Transverse colon (tissue), 4 donors: ENCODE results near the gene SDK1. TPM values are rescaled to one million over a fixed set of nuclear protein-coding genes. Genes with fewer than 3 reads are reported as not detected.

ENCODE experiments used
- DNase-seq: peaks from one replicate; pipeline ENCODE4 v3.0.0-alpha.2; 2019
- H3K27ac ChIP-seq, 4 donors: fragments of 200-600 bp; sonication (generic); 2 replicates each; pipeline ENCODE4 v1.5.1; 2016 to 2018; ENCODE audit warnings: inconsistent platforms in 4 of 4
- H3K27me3 ChIP-seq: fragments of 200-600 bp; sonication (generic); 2 replicates; pipeline ENCODE4 v1.5.1; 2017; ENCODE audit warnings: inconsistent platforms
- H3K36me3 ChIP-seq, 4 donors: fragments of 200-600 bp; sonication (generic); 2 replicates each; pipeline ENCODE4 v1.5.1; 2017 to 2019; ENCODE audit warnings: inconsistent platforms in 4 of 4
- H3K4me1 ChIP-seq, 4 donors: fragments of 200-600 bp; sonication (generic); 2 replicates each; pipeline ENCODE4 v1.5.1; 2017 to 2020; ENCODE audit warnings: inconsistent platforms in 4 of 4
- H3K4me3 ChIP-seq, 4 donors: fragments of 200-600 bp; sonication (generic); 1 replicate in 1 of 4; 2 replicates in 3 of 4; pipeline versions ENCODE4 v1.5.1 to v1.6.1; 2017 to 2019; ENCODE audit warnings: inconsistent platforms in 4 of 4
- H3K9me3 ChIP-seq, 2 donors: fragments of 200-600 bp; sonication (generic); 2 replicates each; pipeline ENCODE4 v1.5.1; 2017 to 2019; ENCODE audit warnings: inconsistent platforms in 2 of 2
- CTCF ChIP-seq, 5 experiments: fragments of 200-600 bp in 3 of 5; fragments of 450-650 bp in 2 of 5; sonication (generic) in 3 of 5; IDR thresholded peaks; 1 replicate in 2 of 5; 2 replicates in 3 of 5; pipeline ENCODE4 v1.5.1; 2016 to 2017; ENCODE audit warnings: antibody characterized with exemption in 5 of 5, inconsistent platforms in 3 of 5, mild to moderate bottlenecking in 2 of 5, moderate library complexity in 1 of 5
- EP300 ChIP-seq: sonication (generic); formaldehyde crosslinking; IDR thresholded peaks from one replicate; pipeline ENCODE4 v1.6.1; 2017; ENCODE audit warnings: antibody characterized with exemption, low read depth
- POLR2A ChIP-seq: fragments of 450-650 bp; IDR thresholded peaks from one replicate; pipeline ENCODE4 v1.6.1; 2016; ENCODE audit warnings: antibody characterized with exemption, mild to moderate bottlenecking, moderate library complexity
- POLR2AphosphoS5 ChIP-seq, 3 donors: sonication (generic); formaldehyde crosslinking; IDR thresholded peaks; one replicate each; pipeline ENCODE4 v1.6.1; 2016; ENCODE audit warnings: antibody characterized with exemption in 3 of 3
- WGBS, 2 donors: methylation state at CpG; one replicate each; pipeline ENCODE4 v1.1.5; 2018; ENCODE audit warnings: low coverage in 1 of 2; 5-methylcytosine and 5-hydroxymethylcytosine counted together
- in situ Hi-C, 4 donors: fragments of 200-750 bp; cut with MboI; loops; one replicate each; pipeline versions ENCODE4 v1.15.0 to v1.15.1; 2017; ENCODE audit warnings: low sequenced_read_pairs in 3 of 4, low pct_ligation_motif_present in 1 of 4, low pct_unique_long_range_greater_than_20kb in 1 of 4
- intact Hi-C: fragments of 100-400 bp; cut with DNase I; formaldehyde crosslinking; loops from one replicate; pipeline ENCODE4 v1.15.1; 2023; ENCODE audit warnings: low total_unique reads
- total RNA-seq, 4 donors: library from RNA; depleted of rRNA; stranded (reverse); fragments of >200 nt; gene quantifications; one replicate each; pipeline ENCODE4 v1.1.0, GENCODE V29; 2016

Gene SDK1
- total RNA-seq, 4 donors from 2014 or later, result 4.0 to 8.6 (median 5.4) TPM

DNA sequence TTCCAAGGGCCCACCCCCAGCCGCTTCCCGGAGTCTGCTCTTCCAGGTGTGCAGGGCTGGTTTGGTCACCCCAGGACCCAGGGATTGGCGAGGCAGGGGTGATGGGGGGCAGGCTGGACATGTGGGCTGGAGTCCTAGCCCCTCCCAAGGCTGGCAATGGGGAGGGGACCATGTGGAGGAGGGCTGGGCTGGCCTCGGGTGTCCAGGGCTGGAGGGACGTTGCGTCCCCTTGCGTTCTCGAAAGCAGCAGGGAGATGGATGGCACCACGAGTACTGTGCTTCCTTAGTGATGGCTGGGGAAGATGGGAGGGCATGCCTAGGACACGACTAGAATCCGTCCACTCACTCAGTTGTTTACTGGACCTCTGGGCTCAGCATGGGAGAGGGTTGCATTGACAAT is 848.6 kb downstream of the SDK1 start:
- intact Hi-C loops (no loop called here), in situ Hi-C loops (no loop called here)
- H3K27me3 ChIP-seq, result no peaks in the 10 kb centered on the region
- no peaks in the 10 kb centered on the region for H3K9me3 ChIP-seq
- peaks cover 0 to 6% (median under 1%) of the 10 kb centered on the region in 4 donors for H3K4me1 ChIP-seq
- H3K4me3 ChIP-seq, result no peak overlapping the region
- no peak for DNase-seq
- H3K27ac ChIP-seq, result no peak overlapping the region
- TF ChIP-seq CTCF (IDR thresholded peaks at IDR 0.05), result no peak
- WGBS, 2 donors, result 85% methylated on average over 11 of the region's 11 CpGs; no CpG with 5 or more reads in 1 of the 2 donors
- no peaks in the 10 kb centered on the region for H3K36me3 ChIP-seq

- 93% methylated on average over 7 of the region's 9 CpGs; no CpG with 5 or more reads in 1 of the 2 donors for WGBS, 2 donors
- Histone ChIP-seq H3K4me1 (no peaks in the 10 kb centered on the region), H3K9me3 (no peaks in the 10 kb centered on the region), H3K36me3 (no peaks in the 10 kb centered on the region), H3K27me3 (no peaks in the 10 kb centered on the region), H3K27ac (no peak overlapping the region), H3K4me3 (no peak overlapping the region)
- in situ Hi-C loops, result no loop called here
- intact Hi-C loops, result no loop called here
- DNase-seq, result no peak
- TF ChIP-seq POLR2AphosphoS5 (IDR thresholded peaks at IDR 0.05), result no peak
- TF ChIP-seq POLR2A, result no peak
- TF ChIP-seq EP300, result no peak
- no peak for TF ChIP-seq CTCF (IDR thresholded peaks at IDR 0.05)
These were observed 849.7 kb downstream of the SDK1 start for GRCh38 chr7:4150731-4151130.

GRCh38 chr7:4151524-4151923 is 850.5 kb downstream of the SDK1 start:
- no peak overlapping the region for H3K27ac ChIP-seq
- TF ChIP-seq CTCF (IDR thresholded peaks at IDR 0.05) (no peak), POLR2AphosphoS5 (IDR thresholded peaks at IDR 0.05) (no peak), EP300 (no peak), POLR2A (no peak)
- peaks cover 0 to 5% (median 2%) of the 10 kb centered on the region in 4 donors for H3K4me1 ChIP-seq
- no peaks in the 10 kb centered on the region for H3K9me3 ChIP-seq
- no peak for DNase-seq
- in situ Hi-C loops, result no loop called here
- no peak overlapping the region for H3K4me3 ChIP-seq
- WGBS, 2 donors, result 85 to 90% methylated on average over 6 to 10 of the region's 10 CpGs
- no peaks in the 10 kb centered on the region for H3K36me3 ChIP-seq
- intact Hi-C loops, result no loop called here
- H3K27me3 ChIP-seq, result no peaks in the 10 kb centered on the region

- no peaks in the 10 kb centered on the region for H3K27me3 ChIP-seq
- H3K36me3 ChIP-seq, result no peaks in the 10 kb centered on the region
- in situ Hi-C loops (no loop called here), intact Hi-C loops (no loop called here)
- 39 to 51% methylated on average over 2 to 13 of the region's 13 CpGs for WGBS, 2 donors
- H3K9me3 ChIP-seq, result no peaks in the 10 kb centered on the region
- H3K4me1 ChIP-seq, result peaks cover 0 to 5% (median 2%) of the 10 kb centered on the region in 4 donors
- H3K4me3 ChIP-seq, result no peak overlapping the region
- DNase-seq, result no peak
- TF ChIP-seq CTCF (IDR thresholded peaks at IDR 0.05) (no peak), POLR2AphosphoS5 (IDR thresholded peaks at IDR 0.05) (no peak), POLR2A (no peak), EP300 (no peak)
- H3K27ac ChIP-seq, result no peak overlapping the region
These were observed 851.0 kb downstream of the SDK1 start for GRCh38 chr7:4151926-4152549.
